Activated CD8-positive, alpha-beta memory T cell treated with anti-CD3 and anti-CD28 coated beads, Interleukin-2, amount 50 U/mL, for 48 hours (primary cell): Measurements from ENCODE around the gene DNAJC17.
A peak's percentile ranks its signal among the peaks of the same experiment; 100 is the strongest.

Experiments
- DNase-seq: peaks from one replicate; pipeline ENCODE4 v3.0.0-alpha.2; 2020

The DNAJC17 gene, protein sequence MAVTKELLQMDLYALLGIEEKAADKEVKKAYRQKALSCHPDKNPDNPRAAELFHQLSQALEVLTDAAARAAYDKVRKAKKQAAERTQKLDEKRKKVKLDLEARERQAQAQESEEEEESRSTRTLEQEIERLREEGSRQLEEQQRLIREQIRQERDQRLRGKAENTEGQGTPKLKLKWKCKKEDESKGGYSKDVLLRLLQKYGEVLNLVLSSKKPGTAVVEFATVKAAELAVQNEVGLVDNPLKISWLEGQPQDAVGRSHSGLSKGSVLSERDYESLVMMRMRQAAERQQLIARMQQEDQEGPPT

GRCh38 chr15:40807028-40807887 lies at the start of gene DNAJC17, which contains the start of gene ZFYVE19:
TSS of gene DNAJC17 (minus strand) at chr15:40807473. CDS start at chr15:40807446, 27 bp downstream.
TSS of gene ZFYVE19 (plus strand) at chr15:40807089. CDS start at chr15:40807590, 501 bp downstream.
- peak; percentile 98 for DNase-seq

- DNase-seq: no peak
These were observed 49.5 kb upstream of the DNAJC17 start for GRCh38 chr15:40856746-40857145.

GRCh38 chr15:40855706-40856234 lies 48.5 kb upstream of the DNAJC17 start:
- DNase-seq: no peak

DNA sequence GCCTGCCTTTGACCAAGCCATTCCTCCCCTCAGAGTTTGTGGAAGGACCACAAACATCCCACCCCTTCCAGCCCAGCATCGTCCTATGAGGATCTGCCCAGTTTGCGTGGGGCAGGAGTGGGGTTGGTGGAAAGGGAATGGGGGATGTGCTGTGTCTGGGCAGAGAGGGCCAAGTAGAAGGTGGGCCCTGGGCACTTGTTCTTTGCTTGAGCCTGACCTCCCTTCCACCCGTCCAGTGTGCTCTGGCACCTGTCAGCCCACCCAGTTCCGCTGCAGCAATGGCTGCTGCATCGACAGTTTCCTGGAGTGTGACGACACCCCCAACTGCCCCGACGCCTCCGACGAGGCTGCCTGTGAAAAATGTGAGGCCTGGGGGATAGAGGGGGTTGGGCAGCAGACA lies 46.9 kb upstream of the DNAJC17 start:
- DNase-seq: no peak

DNA sequence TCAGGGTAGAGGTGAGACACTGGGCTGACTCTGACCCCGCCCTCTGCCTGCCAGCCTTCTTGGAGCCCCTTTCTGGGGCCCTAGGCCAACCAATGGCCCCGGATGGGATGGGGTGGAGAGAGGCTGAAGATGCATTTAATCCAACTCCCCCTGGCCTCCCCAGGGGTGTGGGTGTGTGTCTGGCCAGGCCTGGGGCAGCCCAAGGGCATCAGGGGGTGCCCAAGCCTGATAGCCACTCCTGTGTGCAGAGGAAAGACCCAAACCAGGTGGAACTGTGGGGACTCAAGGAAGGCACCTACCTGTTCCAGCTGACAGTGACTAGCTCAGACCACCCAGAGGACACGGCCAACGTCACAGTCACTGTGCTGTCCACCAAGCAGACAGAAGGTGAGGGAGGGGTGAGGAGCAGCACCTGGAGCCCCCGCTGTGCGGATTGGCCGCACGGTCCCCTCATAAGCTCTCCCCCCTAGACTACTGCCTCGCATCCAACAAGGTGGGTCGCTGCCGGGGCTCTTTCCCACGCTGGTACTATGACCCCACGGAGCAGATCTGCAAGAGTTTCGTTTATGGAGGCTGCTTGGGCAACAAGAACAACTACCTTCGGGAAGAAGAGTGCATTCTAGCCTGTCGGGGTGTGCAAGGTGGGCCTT lies 46.1 kb upstream of the DNAJC17 start:
- no peak for DNase-seq

GRCh38 chr15:40852529-40852928 lies 45.3 kb upstream of the DNAJC17 start:
- DNase-seq: no peak

DNA sequence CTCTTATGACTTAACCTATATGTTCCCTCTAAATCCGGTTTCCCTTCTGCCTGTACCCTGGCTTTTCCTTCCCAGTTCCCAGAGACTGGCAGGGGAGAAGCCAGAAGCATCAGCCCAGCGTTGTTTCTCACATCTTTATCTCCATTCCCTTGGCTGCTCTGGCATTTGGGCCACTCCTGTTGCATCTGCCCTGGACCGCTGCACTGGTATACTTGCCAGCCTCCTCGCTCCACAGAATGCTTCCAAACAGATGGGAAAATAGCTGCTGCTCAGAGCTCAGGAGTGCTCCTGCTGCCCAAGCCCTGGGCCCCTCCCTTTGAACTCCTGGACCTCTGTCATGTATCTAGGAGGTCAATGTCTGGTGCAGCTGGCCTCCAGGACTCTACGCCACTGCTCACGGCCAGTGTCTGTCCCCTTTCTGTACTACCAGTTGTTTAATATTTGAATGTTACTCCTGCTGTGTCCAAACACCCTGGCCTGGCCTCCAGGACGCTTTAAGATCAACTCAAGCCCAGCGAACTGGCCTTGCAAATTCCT lies 43.4 kb upstream of the DNAJC17 start:
- no peak for DNase-seq

GRCh38 chr15:40847223-40847961 lies 40.1 kb upstream of the DNAJC17 start:
- DNase-seq: no peak

DNA sequence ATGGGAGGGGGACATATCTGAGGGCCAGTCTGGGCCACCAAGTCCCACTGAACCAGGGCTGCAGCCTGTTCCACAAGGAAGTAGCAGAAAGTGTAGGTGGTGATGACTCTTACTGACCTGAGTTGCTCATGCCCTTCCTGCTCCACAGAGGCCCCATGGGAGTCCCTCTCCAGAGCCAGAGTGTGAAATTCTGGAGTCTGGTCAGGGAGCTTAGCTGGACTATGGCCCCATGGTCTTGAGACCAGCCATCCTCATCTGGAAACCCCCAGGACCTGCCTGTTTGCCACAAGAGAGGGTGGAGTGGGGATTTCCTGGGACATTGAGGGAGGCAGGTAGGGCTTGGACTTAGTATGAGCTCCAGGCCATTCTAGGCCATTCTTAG lies 39.6 kb upstream of the DNAJC17 start:
- no peak for DNase-seq

DNA sequence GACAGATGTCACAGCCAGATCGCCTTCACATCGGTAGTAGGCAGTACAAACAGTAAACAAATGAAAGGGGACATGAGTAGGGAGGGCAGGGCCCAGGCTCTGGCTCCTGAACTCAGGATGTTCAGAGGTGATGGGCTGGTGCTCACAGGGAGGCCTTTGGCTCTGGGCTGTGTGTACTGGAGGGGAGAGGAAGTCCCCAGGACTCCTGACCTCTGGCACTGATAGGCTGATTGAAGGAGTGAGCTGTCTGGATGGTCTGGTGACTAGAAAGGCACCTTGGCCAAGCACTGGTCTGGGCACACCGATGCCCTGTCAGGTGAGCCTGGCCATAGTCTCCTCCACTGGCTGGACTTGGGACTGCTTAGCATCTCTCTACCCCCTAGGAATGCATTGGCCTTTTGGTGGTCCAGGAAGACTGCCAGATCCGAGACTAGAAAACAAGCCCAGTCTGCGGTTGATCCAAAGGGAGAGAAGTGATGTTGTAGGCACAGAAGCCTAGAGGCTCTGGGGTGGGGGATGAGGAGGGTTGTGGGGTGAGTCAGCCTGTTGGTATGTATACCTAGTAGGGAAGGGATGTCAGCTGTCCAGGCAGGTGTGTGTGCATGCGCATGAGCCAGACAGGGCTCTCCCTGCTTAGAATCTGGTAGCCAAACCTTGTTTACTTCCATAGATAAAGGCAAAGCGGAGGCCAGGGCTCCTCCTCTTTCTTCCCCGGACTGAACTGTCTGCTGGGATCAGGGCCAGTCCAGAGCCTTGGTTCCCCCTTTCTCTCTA lies 38.4 kb upstream of the DNAJC17 start:
- DNase-seq: no peak

- DNase-seq: no peak
These were observed 37.8 kb upstream of the DNAJC17 start for GRCh38 chr15:40845036-40845435.

DNA sequence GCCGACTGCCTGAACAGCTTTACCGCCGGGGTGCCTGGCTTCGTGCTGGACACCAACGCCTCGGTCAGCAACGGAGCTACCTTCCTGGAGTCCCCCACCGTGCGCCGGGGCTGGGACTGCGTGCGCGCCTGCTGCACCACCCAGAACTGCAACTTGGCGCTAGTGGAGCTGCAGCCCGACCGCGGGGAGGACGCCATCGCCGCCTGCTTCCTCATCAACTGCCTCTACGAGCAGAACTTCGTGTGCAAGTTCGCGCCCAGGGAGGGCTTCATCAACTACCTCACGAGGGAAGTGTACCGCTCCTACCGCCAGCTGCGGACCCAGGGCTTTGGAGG lies 37.4 kb upstream of the DNAJC17 start:
- peak; percentile 74 for DNase-seq

GRCh38 chr15:40843885-40844695 lies 36.8 kb upstream of the DNAJC17 start, which contains the start of gene SPINT1:
TSS of gene SPINT1 (plus strand) at chr15:40844048. CDS start at chr15:40844555, 507 bp downstream.
- peak; percentile 86 for DNase-seq

DNA sequence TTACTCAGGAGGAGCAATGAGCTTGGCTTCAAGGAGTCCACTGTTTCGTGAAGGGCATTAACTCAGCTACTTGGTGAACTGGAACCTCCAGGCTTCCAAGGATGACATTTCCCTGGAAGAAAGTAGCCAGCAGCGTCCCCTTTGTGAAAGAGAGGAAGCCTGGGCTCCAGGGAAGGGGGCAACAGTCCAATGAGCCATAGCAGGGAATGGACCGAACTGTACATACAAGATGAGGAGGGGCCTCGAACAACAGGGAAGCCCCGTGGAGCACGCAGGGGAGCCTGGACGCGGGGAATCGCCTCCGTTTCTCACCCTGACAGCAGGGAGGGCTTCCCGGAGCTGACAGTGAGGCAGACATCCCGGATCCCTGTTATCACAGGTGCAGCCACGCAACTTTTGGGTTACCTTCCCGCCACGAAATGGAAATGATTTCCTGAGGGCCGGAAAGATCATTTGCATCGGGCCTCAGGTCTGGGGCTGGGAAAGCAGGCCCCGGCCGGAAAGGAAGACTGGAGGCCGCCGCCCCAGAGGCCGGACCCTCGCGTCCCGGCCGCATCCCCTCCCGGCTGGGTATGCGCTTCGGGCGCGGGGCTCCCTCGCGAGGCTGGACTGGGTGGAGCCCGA lies 36.1 kb upstream of the DNAJC17 start:
- DNase-seq: no peak

DNA sequence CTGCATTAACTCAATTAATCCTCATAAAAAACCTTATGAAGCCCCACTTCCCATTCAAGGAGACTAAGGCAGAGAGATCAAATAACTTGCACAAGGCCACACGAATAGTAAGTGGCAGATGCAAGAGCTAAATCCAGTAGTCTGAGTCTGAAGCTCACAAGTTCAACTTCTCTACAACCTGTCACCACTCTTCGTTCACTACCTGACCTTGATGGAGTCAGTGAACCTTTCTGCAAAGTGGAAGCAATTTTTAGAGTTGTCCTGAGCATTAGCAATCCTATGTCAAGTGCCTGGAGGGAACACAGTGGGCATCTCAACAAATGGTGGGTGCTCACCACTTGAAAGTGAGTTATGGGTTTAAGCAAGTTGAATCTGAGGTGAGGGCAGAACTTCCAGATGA lies 34.5 kb upstream of the DNAJC17 start:
- DNase-seq: no peak

DNA sequence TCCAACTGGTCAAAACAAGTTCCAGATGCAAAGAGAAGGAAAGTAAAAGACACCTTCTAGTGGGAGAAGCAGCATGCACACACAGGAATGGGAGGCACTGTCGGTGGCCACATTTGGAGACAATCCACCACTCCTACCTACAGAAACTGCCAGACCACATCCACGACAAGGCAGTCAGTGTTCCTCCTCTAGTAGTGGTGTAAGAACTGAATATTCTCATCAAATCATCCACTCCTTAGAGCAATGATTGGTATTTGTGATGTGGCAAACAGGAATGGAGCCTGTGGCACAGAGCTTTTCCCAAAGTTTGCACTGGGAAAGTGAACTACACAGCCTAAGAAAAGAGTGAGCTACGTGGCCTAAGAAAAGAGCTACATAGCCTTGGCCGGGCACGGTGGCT lies 31.5 kb upstream of the DNAJC17 start:
- no peak for DNase-seq

DNA sequence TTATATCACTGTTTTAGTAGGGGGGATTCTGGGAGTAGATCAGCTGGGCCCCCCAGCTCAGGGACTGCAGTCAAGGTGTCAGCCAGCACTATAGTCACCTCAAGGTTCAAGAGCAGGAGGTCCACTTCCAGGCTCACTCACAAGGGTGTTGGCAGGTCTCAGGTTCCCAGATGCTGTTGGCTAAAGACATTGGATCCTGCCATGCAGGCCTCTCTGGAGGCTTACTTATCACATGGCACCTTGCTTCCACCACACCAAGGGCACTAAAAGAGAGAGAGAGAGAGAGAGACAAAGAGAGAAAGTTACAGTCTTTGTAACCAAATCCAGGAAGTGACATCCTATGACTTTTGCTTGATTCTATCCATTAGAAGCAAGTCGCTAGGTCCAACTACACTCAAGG lies 28.7 kb upstream of the DNAJC17 start:
- no peak for DNase-seq

- no peak for DNase-seq
These were observed 25.6 kb upstream of the DNAJC17 start for GRCh38 chr15:40832903-40833302.

GRCh38 chr15:40831861-40832260 lies 24.6 kb upstream of the DNAJC17 start:
- DNase-seq: no peak

- DNase-seq: no peak
These were observed 23.6 kb upstream of the DNAJC17 start for GRCh38 chr15:40830884-40831283.
